HL-60 (cell line): ENCODE measurements around the gene UBE2J2.

Experiments
- GABPA ChIP-seq: IDR thresholded peaks from 2 replicates; pipeline ENCODE4 v1.6.1; 2012; ENCODE audit warnings: low read depth
- POLR2AphosphoS5 ChIP-seq: IDR thresholded peaks from 2 replicates; pipeline ENCODE4 v1.6.1; 2012; ENCODE audit warnings: low read depth
- SPI1 ChIP-seq: IDR thresholded peaks from 2 replicates; pipeline ENCODE4 v1.6.1; 2012; ENCODE audit warnings: low read depth, mild to moderate bottlenecking, borderline replicate concordance
- TF ChIP-seq, protein P1 (sequence below): IDR thresholded peaks from one replicate; pipeline ENCODE4 v1.5.1; 2011; ENCODE audit warnings: low read length, control low read depth, inconsistent platforms; ENCODE audit not compliant: insufficient read depth
- TF ChIP-seq, protein P2 (sequence below): IDR thresholded peaks from 2 replicates; pipeline ENCODE4 v1.6.1; 2012; ENCODE audit warnings: low read depth; ENCODE audit not compliant: insufficient replicate concordance

DNA sequence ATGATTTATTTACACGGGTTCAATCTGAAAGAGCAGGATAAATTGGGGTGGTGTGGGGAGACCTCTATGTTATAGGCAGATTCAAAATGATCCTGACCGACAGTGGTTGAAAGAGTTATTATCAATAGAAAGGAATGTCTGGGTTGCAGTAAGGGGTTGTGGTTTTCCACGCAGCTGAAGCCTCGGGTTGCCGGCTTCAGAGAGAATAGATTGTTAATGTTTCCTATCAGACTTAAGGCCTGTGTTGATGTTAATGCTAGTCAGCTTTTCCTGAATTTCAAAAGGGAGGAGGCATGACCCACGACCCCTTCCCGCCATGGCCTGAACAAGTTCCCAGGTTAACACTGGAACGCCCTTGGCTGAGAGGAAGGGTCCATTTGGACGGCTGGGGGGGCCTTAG is 2.2 kb upstream of the UBE2J2 start:
- TF ChIP-seq, protein P1, sequence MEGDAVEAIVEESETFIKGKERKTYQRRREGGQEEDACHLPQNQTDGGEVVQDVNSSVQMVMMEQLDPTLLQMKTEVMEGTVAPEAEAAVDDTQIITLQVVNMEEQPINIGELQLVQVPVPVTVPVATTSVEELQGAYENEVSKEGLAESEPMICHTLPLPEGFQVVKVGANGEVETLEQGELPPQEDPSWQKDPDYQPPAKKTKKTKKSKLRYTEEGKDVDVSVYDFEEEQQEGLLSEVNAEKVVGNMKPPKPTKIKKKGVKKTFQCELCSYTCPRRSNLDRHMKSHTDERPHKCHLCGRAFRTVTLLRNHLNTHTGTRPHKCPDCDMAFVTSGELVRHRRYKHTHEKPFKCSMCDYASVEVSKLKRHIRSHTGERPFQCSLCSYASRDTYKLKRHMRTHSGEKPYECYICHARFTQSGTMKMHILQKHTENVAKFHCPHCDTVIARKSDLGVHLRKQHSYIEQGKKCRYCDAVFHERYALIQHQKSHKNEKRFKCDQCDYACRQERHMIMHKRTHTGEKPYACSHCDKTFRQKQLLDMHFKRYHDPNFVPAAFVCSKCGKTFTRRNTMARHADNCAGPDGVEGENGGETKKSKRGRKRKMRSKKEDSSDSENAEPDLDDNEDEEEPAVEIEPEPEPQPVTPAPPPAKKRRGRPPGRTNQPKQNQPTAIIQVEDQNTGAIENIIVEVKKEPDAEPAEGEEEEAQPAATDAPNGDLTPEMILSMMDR = no peak
- TF ChIP-seq, protein P2, sequence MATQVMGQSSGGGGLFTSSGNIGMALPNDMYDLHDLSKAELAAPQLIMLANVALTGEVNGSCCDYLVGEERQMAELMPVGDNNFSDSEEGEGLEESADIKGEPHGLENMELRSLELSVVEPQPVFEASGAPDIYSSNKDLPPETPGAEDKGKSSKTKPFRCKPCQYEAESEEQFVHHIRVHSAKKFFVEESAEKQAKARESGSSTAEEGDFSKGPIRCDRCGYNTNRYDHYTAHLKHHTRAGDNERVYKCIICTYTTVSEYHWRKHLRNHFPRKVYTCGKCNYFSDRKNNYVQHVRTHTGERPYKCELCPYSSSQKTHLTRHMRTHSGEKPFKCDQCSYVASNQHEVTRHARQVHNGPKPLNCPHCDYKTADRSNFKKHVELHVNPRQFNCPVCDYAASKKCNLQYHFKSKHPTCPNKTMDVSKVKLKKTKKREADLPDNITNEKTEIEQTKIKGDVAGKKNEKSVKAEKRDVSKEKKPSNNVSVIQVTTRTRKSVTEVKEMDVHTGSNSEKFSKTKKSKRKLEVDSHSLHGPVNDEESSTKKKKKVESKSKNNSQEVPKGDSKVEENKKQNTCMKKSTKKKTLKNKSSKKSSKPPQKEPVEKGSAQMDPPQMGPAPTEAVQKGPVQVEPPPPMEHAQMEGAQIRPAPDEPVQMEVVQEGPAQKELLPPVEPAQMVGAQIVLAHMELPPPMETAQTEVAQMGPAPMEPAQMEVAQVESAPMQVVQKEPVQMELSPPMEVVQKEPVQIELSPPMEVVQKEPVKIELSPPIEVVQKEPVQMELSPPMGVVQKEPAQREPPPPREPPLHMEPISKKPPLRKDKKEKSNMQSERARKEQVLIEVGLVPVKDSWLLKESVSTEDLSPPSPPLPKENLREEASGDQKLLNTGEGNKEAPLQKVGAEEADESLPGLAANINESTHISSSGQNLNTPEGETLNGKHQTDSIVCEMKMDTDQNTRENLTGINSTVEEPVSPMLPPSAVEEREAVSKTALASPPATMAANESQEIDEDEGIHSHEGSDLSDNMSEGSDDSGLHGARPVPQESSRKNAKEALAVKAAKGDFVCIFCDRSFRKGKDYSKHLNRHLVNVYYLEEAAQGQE = no peak
- TF ChIP-seq POLR2AphosphoS5 (no peak), GABPA (no peak), SPI1 (no peak)
